IMR-90 (cell line): ENCODE measurements around the gene TM2D3. TPM values are rescaled to one million over a fixed set of nuclear protein-coding genes. Genes with fewer than 3 reads are reported as not detected.
A peak's percentile ranks its signal among the peaks of the same experiment; 100 is the strongest.

Experiments
- ATAC-seq: fragments of 200-7000 bp; cut with Tn5 transposase; 2 replicates; pipeline ENCODE4 v1.9.1; 2020; ENCODE audit warnings: low read depth, mild to moderate bottlenecking, moderate library complexity
- BruUV-seq: library from RNA; stranded (reverse); fragments of 400-500 nt; replicated peaks from 2 replicates; lab custom pipeline; 2021; lab: Mats Ljungman, UMichigan
- CTCF ChIA-PET: fragments of 300-600 bp; formaldehyde crosslinking; extraction: SDS; loops from one replicate; lab custom pipeline; 2021; ENCODE audit warnings: antibody characterized with exemption; lab: Yijun Ruan, JAX
- POLR2A ChIA-PET: fragments of 300-600 bp; sonication (Branson Sonifier 250); formaldehyde crosslinking; loops from one replicate; lab custom pipeline; 2022; ENCODE audit warnings: antibody characterized with exemption; ENCODE audit not compliant: unreplicated experiment; lab: Charles Lee
- DNase-seq: peaks from one replicate; pipeline ENCODE4 v3.0.0; 2013
- H2AFZ ChIP-seq: replicated peaks from 2 replicates; pipeline ENCODE3; 2013; ENCODE audit warnings: low read length, mild to moderate bottlenecking; ENCODE audit not compliant: poor library complexity
- H2AK5ac ChIP-seq: 2 replicates; pipeline ENCODE4 v1.6.1; 2013; ENCODE audit warnings: low read depth, low read length, inconsistent platforms
- H2AK9ac ChIP-seq: replicated peaks from 2 replicates; pipeline ENCODE3; 2013; ENCODE audit warnings: mild to moderate bottlenecking, low read depth, low read length, moderate library complexity; ENCODE audit not compliant: poor library complexity
- H2BK120ac ChIP-seq: 2 replicates; pipeline ENCODE4 v1.6.1; 2013; ENCODE audit warnings: low read depth, low read length, inconsistent platforms
- H2BK15ac ChIP-seq: 3 replicates; pipeline ENCODE4 v1.6.1; 2013; ENCODE audit warnings: low read depth, low read length, inconsistent platforms
- H2BK20ac ChIP-seq: 2 replicates; pipeline ENCODE4 v1.6.1; 2013; ENCODE audit warnings: low read depth, mild to moderate bottlenecking, inconsistent platforms, low read length, moderate library complexity
- H2BK5ac ChIP-seq: 2 replicates; pipeline ENCODE4 v1.6.1; 2013; ENCODE audit warnings: mild to moderate bottlenecking, low read depth, low read length, inconsistent platforms; ENCODE audit not compliant: poor library complexity, severe bottlenecking
- H3K14ac ChIP-seq: replicated peaks from 2 replicates; pipeline ENCODE4 v1.6.1; 2013; ENCODE audit warnings: low read depth, low read length, inconsistent platforms
- H3K18ac ChIP-seq: 2 replicates; pipeline ENCODE4 v1.6.1; 2013; ENCODE audit warnings: low read depth, low read length, control low read depth
- H3K23ac ChIP-seq: 2 replicates; pipeline ENCODE4 v1.6.1; 2013; ENCODE audit warnings: low read depth, low read length, inconsistent platforms
- H3K27ac ChIP-seq: 2 replicates; pipeline ENCODE4 v1.5.1; 2013; ENCODE audit warnings: mild to moderate bottlenecking, control low read depth, low read length; ENCODE audit not compliant: insufficient read depth
- H3K27me3 ChIP-seq: 2 replicates; pipeline ENCODE4 v1.6.1; 2013; ENCODE audit warnings: low read length; ENCODE audit not compliant: control insufficient read depth, insufficient read depth
- H3K36me3 ChIP-seq: 2 replicates; pipeline ENCODE4 v1.6.1; 2013; ENCODE audit warnings: low read length, mixed read lengths; ENCODE audit not compliant: control insufficient read depth, insufficient read depth
- H3K4ac ChIP-seq: 2 replicates; pipeline ENCODE4 v1.6.1; 2013; ENCODE audit warnings: low read depth, low read length, inconsistent platforms
- H3K4me1 ChIP-seq: 2 replicates; pipeline ENCODE4 v1.6.1; 2013; ENCODE audit warnings: low read length, mixed read lengths; ENCODE audit not compliant: control insufficient read depth, insufficient read depth
- H3K4me2 ChIP-seq: 2 replicates; pipeline ENCODE4 v1.6.1; 2013; ENCODE audit warnings: low read depth, mild to moderate bottlenecking, control low read depth, low read length, moderate library complexity
- H3K4me3 ChIP-seq: 2 replicates; pipeline ENCODE4 v1.5.1; 2013; ENCODE audit warnings: low read depth, mild to moderate bottlenecking, control low read depth, low read length, moderate library complexity; ENCODE audit not compliant: insufficient read depth
- H3K56ac ChIP-seq: 2 replicates; pipeline ENCODE4 v1.6.1; 2013; ENCODE audit warnings: low read length, inconsistent platforms; ENCODE audit not compliant: insufficient read depth; ENCODE audit errors: extremely low read depth
- H3K79me1 ChIP-seq, 2 experiments: 2 replicates each; pipeline ENCODE4 v1.6.1; 2013; ENCODE audit warnings: low read length in 2 of 2, inconsistent platforms in 1 of 2, low read depth in 1 of 2
- H3K9ac ChIP-seq: 2 replicates; pipeline ENCODE4 v1.6.1; 2013; ENCODE audit warnings: low read depth, low read length, control low read depth
- H3K9me1 ChIP-seq: 2 replicates; pipeline ENCODE4 v1.6.1; 2013; ENCODE audit warnings: low read length, inconsistent platforms; ENCODE audit not compliant: insufficient read depth
- H3K9me3 ChIP-seq: 2 replicates; pipeline ENCODE4 v1.6.1; 2013; ENCODE audit warnings: low read length; ENCODE audit not compliant: control insufficient read depth, insufficient read depth
- H4K20me1 ChIP-seq: 2 replicates; pipeline ENCODE4 v1.6.1; 2013; ENCODE audit warnings: low read length, inconsistent platforms; ENCODE audit not compliant: insufficient read depth
- H4K5ac ChIP-seq: 2 replicates; pipeline ENCODE4 v1.6.1; 2013; ENCODE audit warnings: mild to moderate bottlenecking, low read depth, low read length, control low read depth
- H4K8ac ChIP-seq, 2 experiments: 2 replicates each; pipeline ENCODE4 v1.6.1; 2013; ENCODE audit warnings: low read depth in 2 of 2, low read length in 2 of 2, control low read depth in 1 of 2, inconsistent platforms in 1 of 2
- H4K91ac ChIP-seq: 2 replicates; pipeline ENCODE4 v1.6.1; 2013; ENCODE audit warnings: low read depth, low read length, inconsistent platforms; ENCODE audit not compliant: insufficient read depth
- CEBPB ChIP-seq: IDR thresholded peaks from 2 replicates; pipeline ENCODE4 v1.6.1; 2012; ENCODE audit warnings: low read depth, low read length, improper control_type of control experiment
- CHD1 ChIP-seq: IDR thresholded peaks from 2 replicates; pipeline ENCODE4 v1.6.1; 2012; ENCODE audit warnings: low read depth, low read length, improper control_type of control experiment
- CTCF ChIP-seq: conservative IDR thresholded peaks from 2 replicates; pipeline ENCODE4 v1.5.1; 2012; ENCODE audit warnings: mild to moderate bottlenecking, low read depth, low read length, improper control_type of control experiment
- MAFK ChIP-seq: IDR thresholded peaks from 2 replicates; pipeline ENCODE4 v1.6.1; 2012; ENCODE audit warnings: low read depth, low read length, improper control_type of control experiment
- NFE2L2 ChIP-seq: fragments of 150-350 bp; IDR thresholded peaks from 2 replicates; pipeline ENCODE4 v1.6.1; 2016; ENCODE audit warnings: low read depth, mild to moderate bottlenecking, low read length
- POLR2A ChIP-seq: IDR thresholded peaks from 2 replicates; pipeline ENCODE4 v1.6.1; 2012; ENCODE audit warnings: mild to moderate bottlenecking, low read depth, low read length
- RAD21 ChIP-seq: IDR thresholded peaks from 2 replicates; pipeline ENCODE4 v1.6.1; 2012; ENCODE audit warnings: low read length, improper control_type of control experiment
- RCOR1 ChIP-seq: IDR thresholded peaks from 2 replicates; pipeline ENCODE4 v1.6.1; 2012; ENCODE audit warnings: mild to moderate bottlenecking, low read length, improper control_type of control experiment; ENCODE audit not compliant: insufficient replicate concordance
- SMC3 ChIP-seq: fragments of 150-350 bp; IDR thresholded peaks from 2 replicates; pipeline ENCODE4 v1.6.1; 2016; ENCODE audit warnings: low read depth, mild to moderate bottlenecking, antibody characterized with exemption, low read length, moderate library complexity
- WGBS, 2 experiments: methylation state at CpG; one replicate each; pipeline versions ENCODE4 v1.1.5 to v1.1.7; 2013; ENCODE audit warnings: missing lambda C conversion rate in 2 of 2; ENCODE audit not compliant: insufficient read length in 1 of 2; ENCODE audit errors: extremely low coverage in 2 of 2; 5-methylcytosine and 5-hydroxymethylcytosine counted together
- dilution Hi-C: fragments of 300-500 bp; cut with HindIII; formaldehyde crosslinking; loops from one replicate; pipeline ENCODE4 v1.14.3; 2018; ENCODE audit warnings: low sequenced_read_pairs; ENCODE audit not compliant: unreplicated experiment
- in situ Hi-C: fragments of 300-500 bp; cut with MboI; formaldehyde crosslinking; loops from 3 replicates; pipeline ENCODE4 v1.14.3; 2019; ENCODE audit warnings: low sequenced_read_pairs, inconsistent platforms, mixed read lengths
- intact Hi-C: fragments of 100-400 bp; cut with micrococcal nuclease; formaldehyde crosslinking; loops from 2 replicates; pipeline ENCODE4 v1.10.0; 2022
- polyA plus RNA-seq, 3 experiments: library from polyadenylated mRNA; depleted of rRNA; stranded (reverse); fragments of >200 nt; gene quantifications; 2 replicates each; pipeline ENCODE4 v1.2.3, GENCODE V29; 2012; ENCODE audit warnings: low replicate concordance in 1 of 3
- total RNA-seq: library from RNA; depleted of rRNA; stranded (reverse); fragments of >200 nt; gene quantifications from 2 replicates; pipeline ENCODE4 v1.2.3, GENCODE V29; 2012

TM2D3 gene
- total and polyA plus RNA-seq, 2 of the 4 experiments (the other 2 are of a cell fraction) = 27.4 to 34.5 TPM

GRCh38 chr15:101684877-101685276 lies 32.7 kb upstream of the TM2D3 start:
- no peak for TF ChIP-seq RAD21
- no peak for TF ChIP-seq MAFK
- TF ChIP-seq RCOR1 = no peak
- no peak for TF ChIP-seq CEBPB
- no peak for TF ChIP-seq CTCF
- TF ChIP-seq POLR2A = no peak
- TF ChIP-seq NFE2L2 = no peak
- TF ChIP-seq CHD1 = no peak
- TF ChIP-seq SMC3 = no peak
- in situ Hi-C loops (no loop called here), dilution Hi-C loops (no loop called here), intact Hi-C loops (no loop called here)
- Histone ChIP-seq H4K5ac (no peak overlapping the region), H4K91ac (no peak overlapping the region), H3K27ac (peak overlapping the region; percentile 20; the same call in 1 of the 2 replicates), H3K23ac (no peak overlapping the region; the same call in 1 of the 2 replicates), H3K9me3 (no peaks in the 10 kb centered on the region), H3K4ac (no peak overlapping the region), H2BK15ac (no peak overlapping the region), H2AK9ac (no peak overlapping the region), H3K4me2 (peak overlapping the region; percentile 6; the same call in 1 of the 2 replicates), H3K9me1 (peaks cover 12% of the 10 kb centered on the region), H3K36me3 (peaks cover 14% of the 10 kb centered on the region), H2BK20ac (peak overlapping the region; percentile 41; the same call in 1 of the 2 replicates), H2AK5ac (no peak overlapping the region), H3K4me3 (no peak overlapping the region), H2BK5ac (peak overlapping the region; percentile 93), H2BK120ac (peak overlapping the region; percentile 48), H3K9ac (no peak overlapping the region), H3K4me1 (peaks cover 10% of the 10 kb centered on the region), H3K27me3 (no peaks in the 10 kb centered on the region), H4K8ac (peak overlapping the region in 1 of 2 experiments; percentile 50; a peak in 1 of 4 replicates), H2AFZ (no peak overlapping the region), H3K79me1 (peaks cover 0 to 13% of the 10 kb centered on the region in 2 experiments; a peak in 3 of 4 replicates), H3K56ac (peak overlapping the region; percentile 5; the same call in 1 of the 2 replicates), H3K18ac (no peak overlapping the region), H3K14ac (0 out of 2 replicates have a peak overlapping the region, but pooled peaks have one; percentile 38), H4K20me1 (no peaks in the 10 kb centered on the region)
- peak; percentile 34 for ATAC-seq
- ChIA-PET POLR2A (no interaction called here), CTCF (no interaction called here)
- DNase-seq = no peak
- no CpG with 5 or more reads among the region's 3 CpGs for WGBS, 2 experiments
- no TSS peak for BruUV-seq
